M059J (cell line): ENCODE data around the gene CRY2. TPM values are rescaled to one million over a fixed set of nuclear protein-coding genes. Genes with fewer than 3 reads are reported as not detected.

Experiments
- DNase-seq: peaks from one replicate; pipeline ENCODE4 v3.0.0-alpha.2; 2012; ENCODE audit warnings: low read depth
- total RNA-seq: library from RNA; depleted of rRNA; stranded (reverse); fragments of >200 nt; shearing (Covaris generic); gene quantifications from 2 replicates; pipeline ENCODE4 v1.2.3, GENCODE V29; 2014

Gene CRY2
- total RNA-seq, 1 experiment from 2014 or later, result 6.1 TPM

DNA sequence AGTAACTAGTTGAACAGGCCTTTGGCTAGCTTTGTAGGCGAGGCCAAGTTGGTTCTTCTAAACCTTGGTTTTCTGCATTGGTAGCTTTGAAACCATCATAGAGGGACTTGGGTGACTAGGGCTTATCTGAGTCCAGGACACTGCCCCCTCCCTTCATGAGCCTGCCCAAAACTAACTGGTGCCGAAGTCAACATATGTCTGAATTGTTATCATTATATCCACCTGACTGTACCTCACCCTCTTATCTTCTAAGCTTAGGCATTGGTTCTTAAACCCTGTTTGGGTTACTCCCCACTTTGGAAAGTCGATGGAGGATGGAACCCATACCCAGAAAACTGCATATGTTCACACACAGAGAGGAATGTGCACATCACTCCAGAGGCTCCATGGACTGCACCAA is 30.6 kb downstream of the CRY2 start:
- no peak for DNase-seq

GRCh38 chr11:45879803-45880686 is 32.8 kb downstream of the CRY2 start:
- DNase-seq, result peak; percentile 81

GRCh38 chr11:45880772-45881570 is 33.7 kb downstream of the CRY2 start:
- DNase-seq, result no peak

GRCh38 chr11:45881708-45882368 is 34.6 kb downstream of the CRY2 start:
- DNase-seq, result peak; percentile 61

DNA sequence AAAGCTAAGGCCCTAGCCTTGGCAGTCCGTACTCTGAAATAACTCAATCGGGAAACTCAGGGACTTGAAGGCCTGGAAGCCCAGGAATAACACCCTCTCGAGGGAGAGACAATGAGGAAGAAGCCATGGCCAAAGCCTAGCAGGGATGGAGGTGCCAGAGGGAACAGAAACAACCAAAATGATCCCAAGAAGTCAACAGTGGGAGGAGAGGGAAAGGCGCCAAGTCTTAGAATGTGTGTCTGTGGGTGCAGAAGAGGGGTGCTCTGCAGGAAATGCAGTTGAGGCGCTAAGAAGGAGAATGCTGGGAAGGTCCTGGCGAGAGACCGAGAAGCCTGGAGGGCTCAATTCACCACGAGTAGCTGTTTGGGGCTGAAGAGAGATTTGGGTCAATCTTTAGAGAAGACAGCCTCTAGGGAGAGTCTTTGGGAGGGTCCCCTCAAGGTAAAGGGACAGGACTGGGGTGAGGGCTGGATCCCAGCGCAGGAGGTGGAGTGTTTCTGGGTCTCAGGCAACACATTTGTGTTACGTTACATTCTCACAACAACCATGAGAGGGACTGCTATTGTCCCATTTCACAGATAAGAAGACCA is 37.4 kb downstream of the CRY2 start:
- DNase-seq, result no peak

- DNase-seq, result peak; percentile 31
These were observed 38.1 kb downstream of the CRY2 start, which contains the start of gene MAPK8IP1 for GRCh38 chr11:45885274-45885920. Gene MAPK8IP1, plus strand, starts transcription at chr11:45885651. Its CDS starts 170 bp downstream, at chr11:45885821.

- no peak for DNase-seq
These were observed 38.8 kb downstream of the CRY2 start for GRCh38 chr11:45885921-45886721.

- DNase-seq, result no peak
These were observed 39.7 kb downstream of the CRY2 start for GRCh38 chr11:45886816-45887520.

DNA sequence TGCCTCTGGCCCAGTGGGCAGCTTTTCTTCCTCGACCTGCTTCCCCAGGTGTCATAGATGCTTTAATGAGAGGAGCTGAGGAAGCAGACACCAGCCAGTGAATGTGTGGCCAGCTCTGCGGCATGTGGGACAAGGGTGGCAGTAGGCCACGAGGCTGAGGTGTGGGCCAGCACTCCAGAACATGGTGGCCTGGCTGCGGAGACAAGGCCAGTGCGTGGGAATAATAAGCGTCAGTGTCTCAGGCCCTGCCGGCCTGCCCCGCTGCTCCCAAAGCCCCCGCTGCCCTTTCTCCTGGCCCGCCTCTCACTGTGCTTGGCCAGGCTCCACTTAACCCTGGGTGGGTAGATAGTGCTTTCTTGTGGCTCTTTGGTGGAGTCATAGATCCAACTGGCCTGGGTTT is 40.3 kb downstream of the CRY2 start:
- no peak for DNase-seq

DNA sequence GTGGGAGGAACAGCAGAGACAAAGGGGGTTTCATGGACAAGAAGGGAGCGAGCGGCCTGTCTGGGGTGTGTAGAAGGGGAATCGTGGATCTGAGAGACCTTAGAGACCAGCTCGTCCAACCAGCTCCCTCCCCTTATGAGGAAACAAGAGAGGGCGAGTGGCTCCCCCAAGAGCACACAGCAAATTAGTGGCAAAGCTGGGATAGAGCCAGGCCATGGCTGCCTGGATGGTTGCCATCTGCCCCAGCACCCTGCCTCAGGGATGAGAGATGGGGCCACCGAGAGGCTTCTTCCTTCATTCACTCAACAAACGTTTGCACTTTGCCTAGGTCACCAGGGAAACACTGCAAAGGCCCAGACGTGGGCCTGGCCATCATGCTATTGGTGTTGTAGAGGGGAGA is 42.3 kb downstream of the CRY2 start:
- DNase-seq, result no peak

GRCh38 chr11:45889966-45890365 is 42.7 kb downstream of the CRY2 start:
- no peak for DNase-seq

DNA sequence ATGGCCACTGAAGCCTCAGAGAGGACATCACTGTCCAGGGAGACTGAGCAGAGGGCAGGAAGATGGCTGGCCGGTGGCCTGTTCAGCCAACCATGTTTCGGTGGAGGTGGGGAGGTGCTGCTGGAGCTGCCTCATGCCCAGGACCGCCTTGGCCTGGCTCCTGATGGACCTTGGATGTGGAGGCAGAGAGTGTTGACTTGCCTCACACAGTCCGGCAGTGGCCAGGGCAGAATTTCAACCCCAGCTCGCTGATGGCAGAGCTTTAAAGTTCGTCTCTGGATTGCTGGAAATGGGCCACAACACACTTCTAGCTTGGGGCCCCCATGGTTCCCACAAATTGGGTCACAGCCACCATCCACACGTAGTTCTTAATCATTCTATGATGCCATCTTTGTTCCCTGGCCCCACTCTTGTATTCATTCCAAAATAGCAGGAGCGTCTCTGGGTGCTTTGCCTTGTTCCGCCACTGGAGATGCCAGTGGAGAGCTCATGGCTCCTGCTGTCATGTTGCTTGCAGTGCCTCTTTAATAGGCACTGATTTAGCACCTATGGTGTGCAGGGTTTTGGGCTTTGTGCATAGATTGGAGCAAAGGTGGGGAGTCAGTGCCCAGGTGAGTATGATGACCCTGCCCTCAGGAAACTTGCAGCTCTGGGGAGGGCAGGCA is 43.7 kb downstream of the CRY2 start:
- no peak for DNase-seq

DNA sequence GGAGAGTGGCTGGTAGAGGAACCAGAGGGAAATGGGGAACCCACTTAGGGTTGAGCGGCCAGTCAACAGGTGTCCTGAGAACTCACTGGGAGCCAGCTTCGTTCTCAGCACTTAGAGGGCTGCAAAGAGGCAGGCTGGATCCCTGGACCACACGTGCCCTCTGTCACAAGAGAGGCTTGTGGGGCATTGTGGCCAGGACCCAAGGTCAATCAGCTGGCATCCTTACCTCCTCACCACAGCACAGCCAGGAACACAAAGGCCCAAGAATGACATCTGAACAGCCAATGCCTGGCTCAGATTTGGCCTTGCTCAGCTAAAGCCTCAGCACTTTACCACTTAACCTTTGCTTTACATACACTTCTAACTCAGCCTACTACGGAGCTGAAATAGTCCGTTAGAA is 45.6 kb downstream of the CRY2 start:
- DNase-seq, result no peak

GRCh38 chr11:45894555-45895247 is 47.4 kb downstream of the CRY2 start:
- DNase-seq, result no peak

GRCh38 chr11:45895553-45896259 is 48.4 kb downstream of the CRY2 start:
- DNase-seq, result no peak

DNA sequence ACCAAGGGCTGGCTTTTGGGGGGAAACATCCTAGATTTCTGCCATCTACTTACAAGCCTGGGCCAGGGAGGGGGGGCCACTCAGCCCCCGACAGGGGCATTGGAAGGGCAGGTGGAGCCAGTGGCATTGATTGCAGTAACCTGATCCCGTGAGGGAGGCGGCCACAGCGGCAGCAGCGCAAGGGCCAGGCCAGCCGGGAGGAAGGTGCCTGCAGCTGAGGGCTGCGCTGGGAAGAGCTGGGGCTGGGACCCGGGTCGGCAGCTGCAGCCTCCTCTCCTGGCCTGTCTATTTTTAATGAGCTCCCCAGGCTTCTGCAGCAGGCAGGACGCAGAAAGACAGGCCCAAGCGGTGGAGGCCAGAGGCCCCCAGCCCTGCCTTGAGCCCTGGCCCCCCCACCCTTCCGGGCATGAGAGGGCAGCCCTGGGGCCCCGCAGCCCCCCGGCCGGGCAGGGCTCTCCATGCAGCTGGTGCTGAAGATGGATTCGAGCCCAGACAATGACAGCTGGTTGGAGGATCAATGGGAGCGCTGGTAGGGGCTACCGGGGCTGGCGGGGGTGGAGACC is 49.2 kb downstream of the CRY2 start:
- no peak for DNase-seq

GRCh38 chr11:45897556-45897955 is 50.3 kb downstream of the CRY2 start:
- DNase-seq, result no peak

DNA sequence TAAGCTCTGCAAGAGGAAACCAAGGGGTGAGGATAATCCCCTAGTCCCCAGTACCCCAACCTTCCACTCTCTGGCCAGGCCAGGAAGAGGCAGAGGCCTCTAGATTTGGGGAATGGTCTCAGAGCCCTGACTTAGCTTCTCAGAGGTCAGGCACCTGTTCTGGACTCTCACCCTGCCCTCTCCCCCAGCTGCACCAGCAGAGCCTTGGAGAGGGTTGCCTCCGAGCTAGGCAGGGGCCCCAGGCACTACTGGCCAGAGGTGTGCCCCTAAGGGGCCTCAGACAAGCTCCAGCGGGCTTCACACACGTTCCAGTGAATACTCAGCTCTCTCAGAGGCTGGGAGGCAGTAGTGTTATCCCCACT is 51.8 kb downstream of the CRY2 start:
- DNase-seq, result no peak
